GM21367 (cell line): ENCODE data around the gene GRP.
A peak's percentile ranks its signal among the peaks of the same experiment; 100 is the strongest.

ENCODE experiments used
- ATAC-seq: cut with Tn5 transposase; IDR thresholded peaks from one replicate; pipeline ENCODE4 v1.9.1; 2021; ENCODE audit not compliant: unreplicated experiment

The GRP gene

DNA sequence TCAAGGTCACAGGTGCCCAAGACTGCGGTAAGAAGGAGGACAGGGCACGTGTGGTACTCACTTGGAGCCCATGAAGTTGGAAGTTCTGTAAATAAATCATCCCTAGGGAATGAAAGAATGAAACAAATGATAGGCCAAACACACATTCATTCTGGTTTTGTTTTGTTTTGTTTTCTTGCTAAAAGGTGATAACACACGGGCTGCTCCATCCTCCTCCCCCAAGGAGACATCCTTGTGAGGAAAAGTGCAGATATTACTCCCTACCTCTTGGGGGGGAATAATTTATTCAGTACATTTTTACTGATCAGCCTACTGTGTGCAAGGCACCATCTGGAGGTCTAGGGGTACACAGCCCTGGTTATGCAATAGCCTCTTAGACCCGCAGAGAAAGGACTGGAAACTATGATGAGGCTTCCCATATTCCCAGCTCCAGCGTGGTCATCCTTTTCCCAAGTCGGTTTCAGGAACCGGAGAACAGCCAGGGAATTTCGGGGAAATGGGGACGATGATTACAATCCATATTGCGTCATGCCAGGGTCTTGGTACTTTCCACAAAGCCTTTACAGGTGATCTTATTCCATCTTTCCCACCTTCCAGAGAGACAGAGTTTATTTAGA lies 47.0 kb downstream of the GRP start:
- ATAC-seq, result no peak

DNA sequence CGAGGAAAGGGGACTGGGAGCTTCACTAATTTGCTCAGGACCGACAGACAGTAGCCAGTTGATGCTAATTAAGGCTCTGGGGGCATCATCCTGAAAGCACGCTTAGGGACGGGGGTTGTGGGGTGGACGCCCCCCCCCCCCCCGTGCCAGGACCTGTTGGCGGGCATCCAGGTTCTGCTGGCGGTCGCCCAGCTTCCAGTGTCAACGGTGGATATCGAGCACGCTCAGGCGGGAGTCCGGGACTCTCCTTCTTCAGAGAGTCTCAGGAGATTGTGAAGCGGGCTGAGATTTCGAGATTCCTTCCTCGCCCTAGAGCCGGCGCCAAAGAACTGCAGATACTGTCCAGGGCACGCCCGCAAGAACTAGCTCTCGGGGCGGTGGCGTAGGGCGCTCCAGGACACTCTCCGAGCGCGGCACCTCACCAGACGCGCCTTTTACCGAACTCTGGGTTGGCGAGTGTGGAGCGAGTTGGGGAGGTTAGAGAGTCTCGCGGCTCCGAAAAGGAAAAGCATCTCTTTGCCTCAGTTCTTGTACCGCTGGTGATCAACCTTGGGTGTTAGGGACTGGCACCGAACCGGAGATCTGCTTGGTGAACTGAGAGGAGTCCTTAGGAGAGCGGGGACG lies 47.7 kb downstream of the GRP start:
- no peak for ATAC-seq

DNA sequence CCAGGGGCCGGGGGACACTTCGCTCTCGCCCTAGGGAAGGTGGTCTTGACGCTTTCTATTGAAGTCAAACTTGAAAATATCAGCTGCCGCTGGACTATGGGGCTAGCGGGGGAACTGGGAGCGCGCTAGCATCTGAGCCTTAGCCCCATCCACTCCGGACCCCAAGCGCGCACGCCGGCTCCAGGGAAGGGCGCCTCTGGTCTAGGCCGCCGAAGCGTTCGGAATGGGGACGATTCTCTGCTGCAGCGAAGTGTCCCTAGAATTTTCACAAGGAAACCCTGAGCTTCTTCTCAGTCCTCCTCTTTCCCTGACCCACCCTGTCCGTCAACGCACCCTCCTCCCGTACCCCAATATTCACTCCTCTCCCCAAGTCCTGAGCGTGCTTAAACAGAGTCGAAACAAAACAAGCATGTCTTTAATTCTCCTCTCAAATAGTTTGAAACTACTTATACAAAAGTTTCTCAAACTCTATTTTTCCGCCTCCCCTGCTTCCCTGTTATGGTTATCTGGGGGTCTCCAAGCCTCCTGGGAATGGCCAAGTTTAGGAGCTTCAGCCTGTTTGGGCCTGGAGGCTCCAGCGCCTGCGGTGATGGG lies 48.3 kb downstream of the GRP start:
- no peak for ATAC-seq

DNA sequence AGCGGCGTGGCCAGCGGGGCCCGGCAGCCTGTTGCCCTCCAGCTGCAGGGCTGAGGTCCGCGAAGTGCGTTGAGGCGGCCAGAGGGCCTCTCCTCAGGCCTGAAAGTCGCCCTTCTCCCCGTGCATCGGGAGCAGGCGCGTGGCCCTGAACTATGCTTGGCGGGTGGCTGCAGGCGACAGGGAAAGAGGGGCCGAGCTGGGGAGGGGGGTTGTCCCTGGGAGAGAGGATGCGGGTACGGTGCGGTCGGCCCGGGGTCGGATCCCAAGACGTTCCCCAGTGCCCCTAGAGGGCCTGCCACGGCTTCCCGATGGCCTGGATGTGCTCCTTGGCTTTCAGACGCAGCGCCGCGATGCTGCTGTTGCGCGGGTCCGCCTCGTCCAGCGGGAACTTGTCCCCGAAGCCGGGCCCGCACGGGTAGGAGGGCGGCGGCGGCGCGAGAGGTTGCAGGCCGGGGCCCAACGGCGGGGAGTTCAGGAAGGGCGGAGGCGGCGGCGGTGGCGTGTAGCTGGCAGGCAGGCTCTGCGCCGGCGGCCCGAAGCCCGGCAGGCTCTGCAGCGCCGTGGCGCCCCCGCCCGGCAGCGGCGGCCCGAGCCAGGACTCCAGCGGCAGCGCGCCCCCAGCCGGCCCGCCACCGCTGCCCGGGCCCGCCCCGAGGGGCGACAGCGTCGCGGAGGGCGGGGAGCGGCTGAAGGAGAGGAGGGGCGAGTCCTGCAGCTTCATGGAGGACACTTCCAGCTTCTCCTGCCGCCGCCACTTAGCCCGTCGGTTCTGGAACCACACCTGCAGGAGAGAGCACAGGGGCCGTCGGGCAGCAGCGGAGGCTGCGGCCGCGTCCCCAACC lies 49.0 kb downstream of the GRP start:
- ATAC-seq, result peak; percentile 48

DNA sequence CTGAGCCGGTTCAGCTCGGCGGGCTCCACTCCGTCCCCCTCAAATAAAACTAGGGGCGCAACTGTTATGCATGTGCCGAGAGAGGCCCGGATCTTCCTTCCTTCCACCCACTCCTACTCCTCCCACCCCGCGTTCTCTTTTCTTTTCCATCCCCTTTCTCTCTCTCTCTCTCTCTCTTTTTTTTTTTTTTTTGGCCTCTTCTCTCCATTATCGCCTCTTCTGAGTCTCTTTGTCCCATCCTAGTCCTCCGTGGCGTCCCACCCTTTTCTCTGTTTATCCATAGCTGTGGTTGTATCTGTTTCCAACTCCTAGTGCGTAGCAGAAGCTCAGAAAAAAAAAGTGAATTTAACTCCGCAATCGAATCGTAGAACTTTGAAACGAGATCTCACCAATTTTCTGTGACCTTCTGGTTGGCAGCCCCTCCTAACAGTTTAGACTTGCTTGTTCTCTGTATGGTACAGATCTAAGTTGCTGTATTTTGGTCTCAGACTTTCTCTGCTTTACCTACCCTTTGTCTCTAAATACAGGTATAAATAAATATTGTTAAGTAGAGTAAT lies 49.7 kb downstream of the GRP start:
- ATAC-seq, result no peak

DNA sequence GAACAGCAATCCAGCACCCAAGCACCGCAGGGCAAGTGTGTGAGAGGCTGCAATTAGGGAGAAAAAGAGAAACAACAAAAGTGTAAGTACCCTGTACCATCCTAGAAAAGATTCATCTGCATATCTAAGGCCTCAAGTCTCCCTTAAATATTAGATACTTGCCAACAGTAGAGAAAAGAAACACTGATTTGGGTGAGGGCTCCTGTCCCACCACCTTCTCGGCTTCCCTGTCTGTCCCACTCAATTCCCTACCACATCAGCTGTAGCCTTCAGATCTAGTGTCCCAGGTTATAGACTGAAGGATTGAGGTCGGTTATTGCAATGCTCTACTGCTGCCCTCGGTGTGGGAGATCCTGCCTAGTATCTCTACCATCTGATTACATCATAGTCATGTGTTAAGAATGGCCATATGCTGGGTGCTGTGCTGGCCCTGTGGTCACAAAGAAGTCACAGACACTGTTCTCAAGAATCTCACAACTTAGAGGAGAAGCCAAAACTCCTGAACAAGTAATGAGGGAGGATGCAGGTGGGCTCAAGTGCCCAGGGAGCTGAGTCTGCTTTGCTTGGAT lies 50.8 kb downstream of the GRP start:
- no peak for ATAC-seq

DNA sequence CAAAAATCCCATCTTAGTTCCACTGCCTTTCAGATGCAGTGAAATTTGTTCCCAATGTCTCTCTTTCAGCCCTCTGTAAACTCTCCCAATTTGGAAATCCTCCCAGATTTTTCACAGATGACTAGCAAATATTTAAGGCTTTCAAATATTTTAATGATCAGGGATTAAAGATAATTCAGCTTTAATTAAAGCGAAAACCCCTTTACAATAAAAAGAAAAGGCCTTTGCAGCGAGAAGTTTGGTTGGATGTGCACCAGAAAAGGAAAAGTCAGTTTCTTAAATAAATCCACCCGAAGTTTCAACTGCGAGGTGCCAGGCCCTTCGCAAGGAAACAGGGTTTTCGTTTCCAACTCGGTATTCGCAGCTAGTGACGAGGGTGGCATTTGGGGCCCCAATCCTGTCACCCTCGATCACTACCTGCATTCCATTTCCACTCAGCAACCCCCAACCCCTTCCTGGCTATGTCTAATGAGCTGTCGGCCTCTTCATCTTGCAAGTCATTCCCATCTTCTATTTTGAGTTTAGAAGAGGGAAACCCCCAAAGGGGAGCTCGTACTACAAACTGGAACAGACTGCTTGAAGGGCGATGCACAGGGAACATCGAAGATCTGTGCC lies 51.8 kb downstream of the GRP start:
- no peak for ATAC-seq

DNA sequence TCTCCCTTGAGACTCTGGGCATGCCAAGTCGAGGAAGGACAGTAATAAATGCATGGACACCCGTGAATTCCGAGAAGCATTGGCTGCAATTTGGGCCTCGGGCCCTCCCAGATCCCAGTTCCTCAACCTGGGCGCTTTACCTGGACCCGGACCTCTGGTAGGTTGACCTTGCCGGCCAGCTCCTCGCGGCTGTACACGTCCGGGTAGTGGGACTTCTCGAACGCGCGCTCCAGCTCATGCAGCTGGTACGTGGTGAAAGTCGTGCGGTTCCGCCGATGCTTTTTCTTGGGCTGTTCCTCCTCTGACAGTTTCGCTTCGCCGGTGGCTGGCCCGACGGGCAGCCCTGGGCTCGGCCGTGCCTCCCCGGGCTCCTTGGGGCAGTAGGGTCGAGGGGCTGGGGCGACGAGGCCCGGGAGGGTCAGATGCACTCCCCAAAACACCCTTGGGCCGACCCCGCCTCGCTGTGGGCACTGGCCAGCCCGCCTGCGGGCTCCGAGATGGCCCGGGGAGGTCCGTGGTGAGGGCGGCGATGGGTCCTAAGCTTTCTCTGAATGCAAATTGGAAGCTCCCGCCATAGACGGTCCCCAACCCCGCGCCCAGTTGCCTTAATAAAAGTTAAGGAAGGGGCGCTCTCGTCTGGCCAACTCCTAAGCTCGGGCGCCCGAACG lies 52.4 kb downstream of the GRP start:
- no peak for ATAC-seq

DNA sequence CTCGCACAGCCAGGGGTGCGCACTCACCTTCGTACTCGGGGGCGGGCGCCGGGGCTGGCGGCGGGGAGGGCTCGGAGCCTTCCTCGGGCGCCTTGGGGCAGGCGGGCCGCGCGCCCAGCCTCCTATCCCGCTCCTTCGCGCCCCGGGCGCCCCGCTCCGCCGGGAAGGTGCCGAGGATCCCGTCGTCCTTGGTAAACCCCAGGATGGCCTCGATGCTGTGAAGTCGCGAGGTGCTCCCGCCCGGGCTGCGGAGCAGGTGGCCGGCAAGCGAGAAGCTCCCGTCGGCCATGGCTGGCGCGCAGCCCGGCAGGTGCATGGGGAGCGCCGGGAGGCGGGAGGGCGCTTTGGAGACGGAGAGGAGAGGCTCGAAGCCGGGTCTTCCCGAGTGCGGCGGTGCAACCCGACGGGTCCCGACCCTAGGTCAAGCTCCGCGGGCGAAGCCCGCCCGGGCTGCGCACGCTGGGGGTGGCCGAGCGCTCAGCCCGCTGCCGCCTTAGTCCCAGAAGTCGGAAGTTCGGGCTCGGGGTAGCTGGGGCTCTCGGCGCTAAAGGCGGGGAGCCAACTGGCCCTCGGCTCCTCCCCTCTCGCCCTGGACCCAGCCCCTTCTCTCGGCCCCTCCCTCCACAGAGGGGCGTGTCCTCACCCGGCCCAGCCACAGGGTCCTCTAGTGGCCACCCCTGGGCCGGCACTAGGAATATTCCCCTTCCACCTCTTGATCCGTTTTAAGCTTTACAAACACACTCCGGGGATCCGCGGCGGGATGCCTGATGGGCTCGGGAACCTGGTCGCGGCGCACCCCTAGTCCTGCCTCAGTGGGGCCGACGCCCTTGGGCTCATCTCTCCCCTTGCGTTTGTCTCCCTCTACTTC lies 53.2 kb downstream of the GRP start, which contains the start of gene RAX:
Gene RAX, minus strand, starts transcription at position 564 of the 868 bp plus-strand sequence. Its CDS starts 248 bp downstream, at position 316.
- ATAC-seq, result peak; percentile 48

DNA sequence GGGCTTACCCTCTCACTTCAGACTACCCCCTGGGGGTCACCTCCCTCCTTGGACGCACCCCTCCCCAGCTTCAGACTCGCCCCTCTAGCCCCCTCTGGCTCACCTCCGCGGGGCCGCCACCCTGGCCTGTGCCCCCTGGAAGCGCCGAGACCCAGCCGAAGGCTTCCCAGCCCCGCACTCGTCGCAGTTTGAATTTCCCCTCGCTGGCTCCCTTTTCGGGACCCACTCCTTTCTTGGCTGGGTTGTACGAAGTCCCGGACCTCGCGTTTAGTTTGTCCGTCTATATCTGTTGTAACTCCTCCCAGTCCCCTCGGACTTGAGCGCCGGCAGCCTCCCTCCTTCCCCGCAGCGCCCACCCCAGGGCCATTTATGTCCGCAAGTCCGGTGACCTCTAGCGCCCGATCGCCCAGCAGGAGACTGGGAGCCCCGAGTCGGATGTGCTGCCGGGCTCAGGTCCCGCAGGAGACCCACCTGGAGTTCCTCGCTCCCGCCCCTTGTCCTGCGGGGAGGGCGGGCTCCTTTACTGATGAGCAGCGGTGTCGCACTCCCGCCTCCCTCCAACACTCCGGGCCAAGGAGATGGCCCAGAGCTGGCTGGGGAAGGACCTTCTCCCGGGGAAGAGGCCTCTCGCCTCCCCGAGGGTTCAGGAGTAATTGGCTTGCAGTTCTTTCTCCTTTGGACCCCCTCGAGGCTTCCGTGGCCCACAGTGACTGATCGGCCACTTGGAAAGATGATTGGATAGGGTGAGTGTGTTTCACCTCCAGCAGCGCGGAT lies 54.0 kb downstream of the GRP start:
- no peak for ATAC-seq

DNA sequence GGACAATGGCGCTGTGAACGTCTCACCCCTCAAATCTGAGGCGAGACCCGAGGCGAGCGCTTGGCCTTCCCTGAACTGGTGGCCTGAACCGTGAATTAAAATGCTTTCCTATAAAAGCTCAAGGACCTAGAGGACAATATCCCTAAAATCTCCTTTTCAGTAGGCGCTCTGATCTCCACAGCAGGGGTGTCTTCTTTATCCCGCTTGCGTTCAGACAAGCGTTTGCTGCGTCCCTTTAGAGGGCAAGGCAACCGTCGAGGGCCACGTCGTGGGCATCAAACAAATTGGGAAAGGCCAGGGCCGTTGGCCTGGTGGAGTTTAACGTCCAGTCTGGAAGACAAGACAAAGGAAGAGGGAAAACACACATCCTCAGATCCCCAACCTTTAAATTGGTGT lies 54.6 kb downstream of the GRP start:
- ATAC-seq, result no peak

DNA sequence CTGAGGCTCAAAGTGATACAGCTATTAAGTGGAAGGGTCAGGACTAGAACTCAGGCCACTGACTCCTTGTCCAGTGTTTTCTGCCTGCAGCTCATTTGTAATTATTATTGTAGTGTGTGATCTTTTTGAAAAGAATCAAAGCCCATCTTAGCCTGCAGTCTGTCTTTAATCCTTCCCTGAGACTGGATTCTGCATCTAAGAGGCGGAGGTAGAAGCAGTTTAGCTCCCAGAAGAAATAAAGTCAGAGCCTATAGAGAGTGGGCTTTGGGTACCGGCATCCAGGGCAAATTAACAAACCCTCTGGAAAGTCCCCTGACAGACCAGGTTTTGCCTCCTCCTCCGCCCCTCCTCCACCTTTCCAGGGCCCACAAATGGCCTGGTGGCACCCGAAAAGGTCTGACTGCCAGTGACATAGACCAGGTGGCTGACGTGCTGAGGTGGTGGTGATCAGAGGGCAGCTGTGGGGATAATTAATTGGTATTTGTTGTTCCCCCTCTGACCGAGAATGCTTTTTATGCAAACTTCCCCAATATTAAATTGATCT lies 55.5 kb downstream of the GRP start:
- ATAC-seq, result no peak

DNA sequence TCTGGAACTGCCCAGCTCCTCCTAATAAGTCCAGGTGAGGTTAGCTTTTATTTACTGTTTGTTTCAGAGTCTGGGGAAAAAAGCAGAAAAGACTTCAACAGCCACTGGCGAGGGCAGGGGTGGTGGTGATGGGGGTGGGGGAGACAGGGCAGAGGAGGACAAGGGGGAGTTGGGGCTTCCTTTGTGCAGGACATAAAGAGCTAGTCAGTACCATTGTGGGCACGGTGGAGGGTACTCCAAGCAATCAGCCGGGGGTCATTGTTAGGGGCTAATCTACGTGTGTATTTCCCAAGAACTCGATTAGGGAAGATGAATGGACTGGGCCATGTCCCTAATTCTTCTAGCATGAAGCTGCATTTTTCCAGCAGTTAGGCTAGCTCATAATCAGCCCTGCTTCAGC lies 56.1 kb downstream of the GRP start:
- ATAC-seq, result no peak

DNA sequence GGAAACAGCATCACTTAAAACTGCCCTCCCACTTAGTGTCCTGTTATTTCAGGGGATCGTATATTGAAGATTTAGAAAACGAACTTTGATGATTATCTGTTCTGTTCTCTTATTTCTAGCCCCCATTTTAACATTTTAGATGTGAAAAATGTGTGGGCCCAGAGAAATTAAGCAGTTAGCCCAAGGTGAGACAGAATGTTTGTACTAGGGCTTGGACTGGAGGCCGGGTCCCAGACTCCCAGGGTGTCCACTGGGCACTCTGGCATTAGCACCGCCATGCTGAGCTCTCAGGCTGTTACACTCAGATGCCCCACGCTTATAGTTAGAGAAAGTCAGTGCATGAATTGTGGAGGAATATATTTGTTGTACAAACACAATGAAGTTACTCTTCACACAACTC lies 58.8 kb downstream of the GRP start:
- no peak for ATAC-seq

DNA sequence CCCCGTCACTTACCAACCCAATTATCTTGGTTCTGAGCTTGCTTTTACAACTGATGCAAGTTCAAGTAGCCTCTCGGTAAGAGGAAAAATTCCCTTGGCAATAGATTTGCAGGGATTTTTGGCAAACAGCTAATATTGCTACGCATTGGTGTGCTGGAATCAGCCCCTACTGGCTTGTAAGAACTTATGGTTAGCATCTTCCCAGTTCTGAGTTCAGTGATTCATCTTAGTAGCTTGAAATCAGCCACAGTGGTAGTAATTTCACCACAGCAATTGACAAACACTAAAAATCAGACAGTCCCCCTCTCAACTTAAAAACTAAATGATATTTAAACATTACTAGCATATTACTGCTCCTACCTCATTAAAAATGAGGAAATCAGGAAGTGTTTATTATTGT lies 59.2 kb downstream of the GRP start:
- ATAC-seq, result no peak

DNA sequence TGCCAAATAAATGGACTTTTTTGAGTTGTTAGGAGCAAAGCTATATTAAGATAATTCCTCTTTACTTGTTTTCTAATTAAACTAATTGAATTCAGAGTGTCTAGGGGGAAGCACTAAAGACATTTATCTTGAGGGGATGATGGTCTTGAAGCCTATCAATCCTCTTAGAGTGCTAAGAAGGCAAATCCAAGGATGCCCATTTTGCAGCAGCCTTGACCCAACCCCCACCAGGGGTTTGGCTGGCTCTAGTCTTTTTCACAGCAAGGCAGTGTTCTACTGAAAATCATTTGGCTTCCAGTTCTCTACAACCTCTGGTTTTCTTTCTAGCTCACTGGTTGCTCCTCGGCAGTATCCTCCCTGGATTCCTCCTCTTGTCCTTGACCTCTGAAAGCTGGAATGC lies 59.8 kb downstream of the GRP start:
- no peak for ATAC-seq
